Neural cell (in vitro differentiated cells): ENCODE measurements around the gene ZNF226. TPM values are rescaled to one million over a fixed set of nuclear protein-coding genes. Genes with fewer than 3 reads are reported as not detected.

Experiments used
- polyA plus RNA-seq: library from polyadenylated mRNA; depleted of rRNA; stranded (reverse); fragments of >200 nt; gene quantifications from 2 replicates; pipeline ENCODE4 v1.2.3, GENCODE V29; 2014

ZNF226 gene
- polyA plus RNA-seq, 1 donor from 2014 or later: 39.0 TPM

Other genes with a start within 250 kb of the ZNF226 start
- gene ZNF45, start 229.8 kb upstream of the ZNF226 start, polyA plus RNA-seq: 14.9 and 17.5 TPM in 2 replicates
- 7.4 and 7.6 TPM in 2 replicates for gene ZNF221, start 213.9 kb upstream of the ZNF226 start, polyA plus RNA-seq
- gene ZNF155, start 180.9 kb upstream of the ZNF226 start, polyA plus RNA-seq: 17.5 and 21.2 TPM in 2 replicates
- gene ZNF230, start 162.1 kb upstream of the ZNF226 start, polyA plus RNA-seq: 6.7 and 8.4 TPM in 2 replicates
- gene ZNF222, start 139.7 kb upstream of the ZNF226 start, polyA plus RNA-seq: 32.0 and 38.4 TPM in 2 replicates
- gene ZNF223, start 113.1 kb upstream of the ZNF226 start, polyA plus RNA-seq: 17.1 and 22.7 TPM in 2 replicates
- gene ZNF284, start 92.9 kb upstream of the ZNF226 start, polyA plus RNA-seq: 3.5 and 3.8 TPM in 2 replicates
- gene ZNF224, start 70.7 kb upstream of the ZNF226 start, polyA plus RNA-seq: 41.8 and 45.4 TPM in 2 replicates
- 6.8 and 8.5 TPM in 2 replicates for gene ZNF225, start 51.7 kb upstream of the ZNF226 start, polyA plus RNA-seq
- gene ZNF234, start 23.5 kb upstream of the ZNF226 start, polyA plus RNA-seq: 9.1 and 14.2 TPM in 2 replicates
- gene ZNF227, start 47.4 kb downstream of the ZNF226 start, polyA plus RNA-seq: 21.2 and 25.5 TPM in 2 replicates
- 2.8 and 3.2 TPM in 2 replicates for gene ZNF233, start 94.8 kb downstream of the ZNF226 start, polyA plus RNA-seq
- 7.0 and 12.6 TPM in 2 replicates for gene ZNF235, start 139.9 kb downstream of the ZNF226 start, polyA plus RNA-seq
- 15.0 and 16.1 TPM in 2 replicates for gene ZNF112, start 191.6 kb downstream of the ZNF226 start, polyA plus RNA-seq
- gene ZNF285, start 236.5 kb downstream of the ZNF226 start, polyA plus RNA-seq: 45.5 and 47.1 TPM in 2 replicates